Psoas muscle (tissue), 8 donors: ENCODE measurements around the gene CDKN2B-AS1. TPM values are rescaled to one million over a fixed set of nuclear protein-coding genes. Genes with fewer than 3 reads are reported as not detected.
A peak's percentile ranks its signal among the peaks of the same experiment; 100 is the strongest.

ENCODE experiments used
- ATAC-seq, 4 donors: fragments of 200-7000 bp; cut with Tn5 transposase; one replicate each; pipeline ENCODE4 v1.9.1; 2020; ENCODE audit warnings: moderate library complexity in 3 of 4, mild to moderate bottlenecking in 2 of 4
- DNase-seq, 2 donors: peaks; one replicate each; pipeline ENCODE4 v3.0.0-alpha.2; 2020
- H3K27ac ChIP-seq: fragments of 200-600 bp; one replicate; pipeline ENCODE4 v1.8.0; 2022
- H3K27me3 ChIP-seq, 3 donors: fragments of 200-600 bp in 1 of 3; one replicate each; pipeline versions ENCODE4 v1.6.1 to v1.8.0; 2013 to 2022; ENCODE audit warnings: low read length in 2 of 3, mild to moderate bottlenecking in 2 of 3, moderate library complexity in 1 of 3; ENCODE audit not compliant: insufficient read depth in 3 of 3
- H3K36me3 ChIP-seq, 2 donors: fragments of 200-600 bp in 1 of 2; one replicate each; pipeline versions ENCODE4 v1.6.1 to v1.8.0; 2013 to 2022; ENCODE audit warnings: low read depth in 1 of 2, mild to moderate bottlenecking in 1 of 2, moderate library complexity in 1 of 2; ENCODE audit not compliant: insufficient read depth in 1 of 2
- H3K4me1 ChIP-seq: fragments of 200-600 bp; one replicate; pipeline ENCODE4 v1.8.0; 2022
- H3K4me3 ChIP-seq: fragments of 200-600 bp; one replicate; pipeline ENCODE4 v1.8.0; 2022; ENCODE audit warnings: mild to moderate bottlenecking
- H3K9me3 ChIP-seq: fragments of 200-600 bp; one replicate; pipeline ENCODE4 v1.8.0; 2022
- CTCF ChIP-seq: fragments of 200-600 bp; IDR thresholded peaks from one replicate; pipeline ENCODE4 v1.8.0; 2022; ENCODE audit warnings: antibody characterized with exemption
- WGBS, 3 donors: extraction: QIAGEN DNeasy Blood & Tissue Kit; methylation state at CpG; one replicate each; pipeline versions ENCODE4 v1.1.6 to v1.1.7; 2013; 5-methylcytosine and 5-hydroxymethylcytosine counted together
- intact Hi-C, 2 donors: fragments of 100-400 bp; cut with DNase I; formaldehyde crosslinking; loops; one replicate each; pipeline versions ENCODE4 v1.11.0 to v1.14.2; 2022
- polyA plus RNA-seq, 3 donors: library from polyadenylated mRNA; stranded (reverse); fragments of 200-250 nt; gene quantifications; one replicate each; pipeline ENCODE4 v1.2.3, GENCODE V29; 2013
- total RNA-seq, 4 donors: library from RNA; stranded (reverse); fragmentation: NEBNext Ultra II Directional in 2 of 4; extraction: Animal tissue kit (Norgen Biotek cat#: 25700) in 2 of 4; gene quantifications; one replicate each; pipeline versions ENCODE4 v1.2.1 to v1.2.4, GENCODE V29; 2021 to 2023
- donor health status: healthy with polysubstance abuse.
- donor health status: DM: no; HTN: no; CAD: no; lungs with moderate emphysema.
- donor health status: Bipolar disorder and iron deficiency.
- donor health status: healthy.
- donor health status: DM: yes; HTN: yes; CAD: no.
- donor health status: DM: no; HTN: no; CAD: no.
- donor health status: DM: no; HTN: no; CAD: no.
- donor health status: DM: yes; HTN: yes; CAD: no.

Gene CDKN2B-AS1
- total and polyA plus RNA-seq, 7 donors: 0.40 TPM; not detected in 6

- H3K4me3 ChIP-seq: no peak overlapping the region
- 21 to 26% (median 25%) methylated on average over 10 of the region's 10 CpGs for WGBS, 3 donors
- TF ChIP-seq CTCF: no peak
- H3K27me3 ChIP-seq: peaks cover 9 to 100% (median 42%) of the 10 kb centered on the region in 3 donors
- no peak overlapping the region for H3K27ac ChIP-seq
- no peaks in the 10 kb centered on the region for H3K9me3 ChIP-seq
- DNase-seq (no peak), ATAC-seq (no peak)
- intact Hi-C loops: no loop called here
- no peaks in the 10 kb centered on the region for H3K36me3 ChIP-seq
- peaks cover 14% of the 10 kb centered on the region for H3K4me1 ChIP-seq
Observed at GRCh38 chr9:21967702-21968101, 26.9 kb upstream of the CDKN2B-AS1 start.

GRCh38 chr9:21968331-21969010 lies 26.1 kb upstream of the CDKN2B-AS1 start:
- 4 to 5% (median 4%) methylated on average over 41 of the region's 41 CpGs for WGBS, 3 donors
- Histone ChIP-seq H3K36me3 (no peaks in the 10 kb centered on the region), H3K4me3 (no peak overlapping the region), H3K9me3 (no peaks in the 10 kb centered on the region), H3K4me1 (peaks cover 14% of the 10 kb centered on the region), H3K27me3 (peaks cover 9 to 100% (median 42%) of the 10 kb centered on the region in 3 donors), H3K27ac (no peak overlapping the region)
- DNase-seq (peak in 1 of 2 donors; percentile 50), ATAC-seq (peak in 2 of 4 donors; percentile 23 to 44)
- no peak for TF ChIP-seq CTCF
- intact Hi-C loops: no loop called here

- Histone ChIP-seq H3K4me3 (no peak overlapping the region), H3K27me3 (peaks cover 9 to 100% (median 47%) of the 10 kb centered on the region in 3 donors), H3K4me1 (peaks cover 18% of the 10 kb centered on the region), H3K9me3 (no peaks in the 10 kb centered on the region), H3K36me3 (no peaks in the 10 kb centered on the region), H3K27ac (no peak overlapping the region)
- intact Hi-C loops: no loop called here
- ATAC-seq: no peak
- 6 to 8% (median 8%) methylated on average over 28 of the region's 28 CpGs for WGBS, 3 donors
- TF ChIP-seq CTCF: no peak
- DNase-seq: no peak
Observed at GRCh38 chr9:21969011-21969940, 25.3 kb upstream of the CDKN2B-AS1 start.

- peaks cover 9 to 100% (median 50%) of the 10 kb centered on the region in 3 donors for H3K27me3 ChIP-seq
- no peak for DNase-seq
- no peak for TF ChIP-seq CTCF
- H3K4me1 ChIP-seq: peaks cover 20% of the 10 kb centered on the region
- no peak overlapping the region for H3K27ac ChIP-seq
- no peaks in the 10 kb centered on the region for H3K36me3 ChIP-seq
- no peak overlapping the region for H3K4me3 ChIP-seq
- intact Hi-C loops: loop anchor here in 1 of 2 donors (10.0 kb wide), 1 partner anchor 145 kb away; no protein-coding TSS in a partner anchor
- ATAC-seq: no peak
- no peaks in the 10 kb centered on the region for H3K9me3 ChIP-seq
- WGBS, 3 donors: 11 to 15% (median 11%) methylated on average over 24 of the region's 24 CpGs
Observed at GRCh38 chr9:21969951-21970799, 24.4 kb upstream of the CDKN2B-AS1 start.
